GM21825 (cell line): ENCODE measurements around the gene ENPP7.

Experiments
- ATAC-seq: cut with Tn5 transposase; IDR thresholded peaks from one replicate; pipeline ENCODE4 v1.9.1; 2021; ENCODE audit warnings: mild to moderate bottlenecking, moderate library complexity; ENCODE audit not compliant: unreplicated experiment

Gene ENPP7, protein sequence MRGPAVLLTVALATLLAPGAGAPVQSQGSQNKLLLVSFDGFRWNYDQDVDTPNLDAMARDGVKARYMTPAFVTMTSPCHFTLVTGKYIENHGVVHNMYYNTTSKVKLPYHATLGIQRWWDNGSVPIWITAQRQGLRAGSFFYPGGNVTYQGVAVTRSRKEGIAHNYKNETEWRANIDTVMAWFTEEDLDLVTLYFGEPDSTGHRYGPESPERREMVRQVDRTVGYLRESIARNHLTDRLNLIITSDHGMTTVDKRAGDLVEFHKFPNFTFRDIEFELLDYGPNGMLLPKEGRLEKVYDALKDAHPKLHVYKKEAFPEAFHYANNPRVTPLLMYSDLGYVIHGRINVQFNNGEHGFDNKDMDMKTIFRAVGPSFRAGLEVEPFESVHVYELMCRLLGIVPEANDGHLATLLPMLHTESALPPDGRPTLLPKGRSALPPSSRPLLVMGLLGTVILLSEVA

DNA sequence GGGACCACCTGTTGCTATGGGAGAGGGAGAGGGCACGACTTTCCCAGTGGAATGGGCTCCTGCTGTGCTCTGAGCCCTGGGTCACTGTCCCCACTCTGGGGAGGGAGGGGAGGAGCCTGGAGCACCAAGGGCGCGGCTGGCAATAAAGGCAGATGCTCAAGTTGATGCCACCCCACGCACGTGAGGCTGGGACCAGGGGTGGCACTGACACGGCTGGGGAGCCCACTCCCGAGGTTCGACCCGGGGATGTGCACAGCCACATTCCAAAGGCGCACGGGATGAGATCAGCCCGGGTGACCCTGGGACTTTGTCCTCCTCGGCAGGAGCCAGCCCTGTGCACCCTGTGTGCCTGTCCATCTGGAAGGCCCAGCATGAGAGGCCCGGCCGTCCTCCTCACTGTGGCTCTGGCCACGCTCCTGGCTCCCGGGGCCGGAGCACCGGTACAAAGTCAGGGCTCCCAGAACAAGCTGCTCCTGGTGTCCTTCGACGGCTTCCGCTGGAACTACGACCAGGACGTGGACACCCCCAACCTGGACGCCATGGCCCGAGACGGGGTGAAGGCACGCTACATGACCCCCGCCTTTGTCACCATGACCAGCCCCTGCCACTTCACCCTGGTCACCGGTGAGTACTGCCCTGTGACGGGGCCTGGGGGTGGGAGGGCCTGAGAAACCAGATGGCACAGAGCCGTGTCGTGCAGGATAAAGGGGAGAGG, at the start of gene ENPP7:
TSS of gene ENPP7 (plus strand) at position 175 of the 715 bp plus-strand sequence. CDS start at position 372, 197 bp downstream.
- ATAC-seq: no peak

DNA sequence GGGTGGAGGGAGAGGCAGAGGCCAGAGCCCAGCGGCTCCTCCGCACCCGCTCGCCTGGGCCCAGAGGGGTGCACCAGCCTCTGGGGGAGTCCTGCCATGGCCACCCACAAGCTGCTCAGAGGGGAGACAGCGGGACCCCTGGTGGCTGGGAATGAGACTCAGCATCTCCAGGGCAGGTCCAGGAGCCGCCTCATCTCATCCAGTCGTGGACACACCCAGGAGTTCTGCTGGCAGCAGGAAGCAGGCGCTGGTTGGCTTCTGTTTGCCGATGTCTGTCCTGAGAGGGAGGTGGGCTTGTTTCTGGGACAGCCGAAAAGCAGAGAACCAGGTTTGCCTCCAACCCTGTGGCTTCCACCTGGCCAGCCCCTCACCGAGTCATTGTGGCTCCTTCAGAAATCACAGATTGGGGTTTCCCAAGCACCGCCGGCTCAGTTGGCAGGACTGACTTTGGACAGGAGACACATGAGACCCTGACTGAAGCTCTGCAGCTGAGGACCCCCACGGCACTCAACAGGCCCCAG, 49.6 kb upstream of the ENPP7 start:
- ATAC-seq: no peak

DNA sequence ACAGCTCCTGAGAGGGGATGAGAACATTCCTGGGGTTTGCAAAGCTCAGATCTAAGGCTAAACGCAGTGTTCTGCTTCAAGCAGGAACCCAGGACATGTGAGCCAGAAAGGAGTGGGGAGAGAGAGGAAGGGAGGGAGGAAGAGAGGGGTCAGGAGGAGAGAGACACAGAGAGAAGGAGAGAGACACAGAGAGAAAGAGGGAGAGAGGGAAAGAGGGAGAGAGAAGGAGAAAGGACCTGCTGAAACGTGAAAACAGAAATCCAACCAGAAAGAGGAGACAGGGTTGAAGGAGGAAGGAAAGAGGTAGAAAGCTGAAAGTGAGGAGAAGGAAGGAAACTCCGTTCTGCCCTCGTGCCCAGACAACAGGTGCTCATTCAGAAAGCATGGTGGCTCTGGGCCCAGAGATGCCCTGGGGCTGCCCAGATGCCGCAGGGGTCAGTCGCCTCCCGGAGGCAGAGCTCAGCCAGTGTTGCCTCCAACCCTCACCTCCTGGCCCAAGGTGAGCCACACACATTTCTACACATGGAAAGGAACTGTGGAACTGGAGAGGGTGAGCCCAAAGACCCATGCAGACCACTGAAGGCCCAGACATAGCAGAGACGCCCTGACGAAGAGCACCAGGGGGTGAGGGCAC, 49.0 kb upstream of the ENPP7 start:
- no peak for ATAC-seq

DNA sequence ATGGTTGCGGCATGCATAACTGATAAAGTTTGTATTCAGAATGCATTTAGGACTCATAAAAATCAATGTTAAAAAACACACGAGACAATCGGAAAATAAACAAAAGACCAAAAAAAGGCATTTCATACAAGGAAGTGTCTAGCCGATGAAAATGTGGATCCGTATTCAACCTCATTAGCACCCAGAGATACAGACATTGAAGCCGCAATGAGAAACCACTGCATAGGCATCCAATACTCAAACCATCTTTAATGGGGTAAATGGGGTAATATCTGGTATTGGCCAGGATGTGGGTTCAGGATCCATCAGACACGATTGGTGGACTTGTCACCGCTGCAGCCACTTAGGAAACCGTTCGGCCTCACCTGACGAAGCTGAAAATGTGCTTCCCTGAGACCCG, 47.4 kb upstream of the ENPP7 start:
- ATAC-seq: no peak

DNA sequence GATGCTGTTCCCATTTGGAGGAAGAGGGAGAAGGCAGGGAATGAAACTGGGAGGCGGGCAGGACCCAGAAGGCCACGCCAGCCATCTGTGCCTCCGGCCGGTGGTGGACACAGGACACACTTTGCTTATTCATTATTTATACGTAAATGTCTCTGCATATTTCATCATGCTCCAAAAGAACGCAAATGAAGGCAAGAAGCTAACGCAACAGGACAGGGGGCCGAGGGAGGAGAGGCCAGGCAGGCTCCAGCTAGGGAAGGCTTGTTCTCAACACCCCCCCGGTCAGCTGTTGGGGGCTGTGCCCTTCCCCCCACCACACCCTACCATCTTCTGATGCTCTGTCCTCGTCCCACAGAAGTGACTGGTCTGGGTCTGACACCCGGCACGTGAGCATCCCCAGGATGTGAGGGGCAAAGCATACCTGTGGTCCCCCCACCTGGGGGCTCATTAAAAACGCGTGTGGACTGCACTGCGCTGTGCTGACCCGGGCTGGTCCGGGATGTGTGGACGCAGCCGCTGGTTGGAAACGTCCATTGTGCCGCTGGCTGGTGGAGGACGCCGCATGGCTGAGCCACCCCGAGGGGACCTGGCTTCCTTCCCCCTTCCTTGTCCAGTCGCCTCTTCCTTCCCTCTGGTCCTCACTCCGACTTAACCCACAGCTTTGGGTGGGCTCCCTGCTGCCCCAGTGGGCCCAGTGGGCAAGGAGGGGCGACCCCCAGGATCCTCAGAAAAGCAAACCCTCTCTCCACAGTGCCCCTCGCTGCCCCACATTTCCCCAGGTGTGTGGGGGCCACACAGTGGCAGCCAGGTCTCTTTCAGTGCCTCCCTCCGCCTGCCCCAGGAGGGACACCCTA, 46.4 kb upstream of the ENPP7 start:
- no peak for ATAC-seq

DNA sequence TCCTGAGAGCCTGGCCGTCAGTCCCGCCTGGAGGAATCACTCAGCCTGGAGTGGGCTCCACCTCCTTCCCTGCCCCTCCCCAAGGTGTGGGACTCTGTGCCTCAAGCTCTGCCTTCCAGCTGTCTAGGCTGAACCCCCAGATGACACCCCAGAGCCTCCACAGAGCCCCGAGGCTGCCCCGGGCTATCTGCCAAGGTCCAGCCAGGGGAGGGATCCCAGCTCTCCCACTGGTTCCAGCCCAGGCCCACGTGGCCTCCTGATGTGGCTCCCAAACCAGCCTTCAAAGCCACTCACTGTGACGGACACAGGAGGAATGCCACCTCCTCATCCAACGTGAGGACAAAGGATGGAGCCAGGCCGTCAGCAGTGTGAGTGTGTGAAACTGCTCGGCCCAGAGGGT, 45.6 kb upstream of the ENPP7 start:
- ATAC-seq: no peak

DNA sequence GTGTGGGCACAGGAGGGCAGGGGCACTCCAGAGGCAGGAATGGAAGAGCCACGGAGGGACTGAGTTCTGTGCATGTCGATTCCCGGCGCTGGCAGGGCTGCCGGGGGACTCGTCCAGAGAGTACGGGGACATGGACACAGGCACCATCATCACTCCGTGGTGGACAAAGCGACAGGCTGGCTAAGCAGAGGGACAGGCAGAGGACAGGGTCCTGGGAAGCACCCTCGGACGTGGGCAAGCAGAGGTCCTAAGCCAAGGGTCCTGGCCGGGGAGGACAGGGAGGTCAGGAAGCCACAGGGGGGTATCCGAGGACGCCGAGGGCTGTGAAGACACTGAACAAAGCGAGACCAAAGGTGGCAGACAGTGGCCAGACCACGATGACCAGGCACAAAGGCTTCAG, 44.3 kb upstream of the ENPP7 start:
- no peak for ATAC-seq

DNA sequence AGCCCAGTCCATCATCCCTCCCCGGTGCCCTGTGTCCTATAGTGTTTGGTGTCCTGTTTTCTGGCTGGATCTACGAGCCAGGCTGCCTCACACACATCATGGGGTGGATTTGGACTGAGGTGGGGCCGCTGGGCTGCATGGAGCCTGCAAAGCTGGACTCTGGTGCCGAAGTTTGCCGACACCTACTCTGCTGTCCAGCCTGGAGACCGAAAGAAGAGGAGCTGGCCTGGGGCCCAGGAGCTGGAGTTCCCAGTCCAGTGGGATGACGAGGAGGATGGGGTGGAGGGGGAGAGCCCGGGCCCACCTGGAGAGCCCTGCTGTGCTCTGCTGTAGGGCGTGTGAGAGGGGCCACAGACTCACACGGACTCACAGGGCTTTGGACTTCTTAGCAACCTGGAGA, 40.3 kb upstream of the ENPP7 start:
- no peak for ATAC-seq

DNA sequence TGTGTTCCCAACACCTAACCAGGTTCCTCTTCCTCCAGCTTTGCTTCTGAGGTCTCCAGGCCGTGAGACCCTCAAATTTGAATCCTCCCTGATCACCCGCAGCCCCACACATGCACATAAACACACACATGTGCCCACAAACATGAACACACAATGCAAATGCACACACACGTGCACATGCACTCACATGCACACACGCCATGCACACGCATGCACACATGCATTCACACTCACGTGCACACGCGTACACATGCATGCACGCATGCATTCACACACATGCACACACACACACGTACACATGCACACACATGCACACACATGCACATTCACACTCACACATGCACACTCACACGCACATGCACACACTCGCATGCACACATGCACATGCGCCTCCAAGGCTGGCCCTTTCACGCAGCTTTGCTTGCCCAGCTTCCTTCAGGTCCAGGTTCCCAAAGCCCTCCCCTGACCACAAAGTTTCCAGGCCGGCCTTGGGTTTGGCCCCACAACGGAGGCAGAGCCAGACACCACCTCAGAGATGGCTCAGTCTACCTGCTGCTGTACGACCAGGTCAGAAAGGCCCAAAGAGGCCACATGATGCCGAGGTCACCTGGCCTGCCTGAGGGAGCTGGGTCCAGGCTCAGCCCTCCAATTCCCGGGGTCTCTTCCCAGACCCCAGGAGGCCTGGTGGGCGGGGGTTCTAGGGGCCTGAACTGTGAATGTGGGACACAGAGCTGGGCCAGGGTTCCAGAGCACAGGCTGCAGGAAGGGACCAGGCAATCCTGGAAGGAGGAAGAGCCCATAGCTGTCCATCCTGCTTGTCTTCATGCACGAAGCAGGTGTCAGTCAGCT, 39.5 kb upstream of the ENPP7 start:
- no peak for ATAC-seq

DNA sequence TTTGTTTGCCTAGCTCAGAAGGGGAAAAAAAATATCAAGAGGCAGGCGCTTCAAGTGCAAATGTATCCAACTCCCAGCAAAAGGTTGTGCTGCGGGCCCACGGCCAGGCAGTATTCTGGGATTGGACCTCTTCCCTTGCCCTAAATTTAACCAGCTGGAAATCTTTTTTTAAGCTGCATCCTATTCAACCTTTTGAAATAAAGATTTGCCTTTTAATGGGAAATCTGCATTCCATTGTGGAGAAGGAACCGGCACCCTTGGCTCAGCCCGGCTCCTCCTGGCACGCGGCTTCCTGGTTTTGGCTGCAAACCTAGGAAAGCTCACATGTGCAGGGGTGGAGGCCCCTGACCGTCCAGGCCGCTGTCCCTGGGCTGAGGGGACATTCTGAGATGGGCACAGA, 38.8 kb upstream of the ENPP7 start:
- ATAC-seq: no peak

DNA sequence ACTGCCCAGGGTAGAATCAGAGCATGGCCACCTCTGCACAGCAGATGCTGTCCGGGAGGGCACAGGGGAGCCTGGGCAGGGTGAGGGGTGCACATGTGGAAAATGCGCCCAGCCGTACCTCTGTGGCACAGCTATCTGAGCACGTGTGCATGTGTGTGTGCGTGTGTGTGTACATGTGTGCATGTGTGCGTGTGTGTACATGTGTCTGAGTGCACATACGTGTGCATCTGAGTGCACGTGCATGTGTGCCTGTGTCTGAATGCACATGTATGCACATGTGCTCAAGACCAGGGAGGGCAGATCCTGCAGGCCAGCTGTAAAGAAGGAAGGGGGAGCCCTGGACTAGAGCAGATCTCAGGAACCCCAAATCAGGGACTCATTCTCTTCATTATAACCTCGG, 37.3 kb upstream of the ENPP7 start:
- ATAC-seq: no peak

DNA sequence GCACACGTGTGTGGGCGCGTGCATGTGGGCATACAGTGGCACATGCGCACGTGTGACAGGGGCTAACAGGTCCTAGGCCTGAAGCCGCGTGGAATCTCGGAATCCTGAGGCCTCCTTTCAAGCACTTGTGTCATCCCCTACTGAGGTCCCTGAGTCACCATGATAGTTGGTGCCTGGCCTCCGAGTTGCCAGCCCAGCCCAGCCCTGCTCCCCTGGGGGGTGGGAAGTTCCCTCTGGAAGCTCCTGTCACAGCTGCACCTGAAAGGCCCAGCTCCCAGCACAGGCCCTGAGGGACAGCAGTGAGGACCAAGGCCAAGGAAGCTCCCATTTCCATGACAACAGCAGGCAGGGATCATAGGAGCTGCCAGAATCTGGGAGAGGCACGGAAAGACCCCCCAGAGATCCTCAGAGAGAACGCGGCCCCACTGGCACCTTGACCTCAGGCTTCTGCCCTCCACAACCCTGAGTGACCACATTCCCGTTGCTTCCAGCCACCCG, 35.4 kb upstream of the ENPP7 start:
- no peak for ATAC-seq

DNA sequence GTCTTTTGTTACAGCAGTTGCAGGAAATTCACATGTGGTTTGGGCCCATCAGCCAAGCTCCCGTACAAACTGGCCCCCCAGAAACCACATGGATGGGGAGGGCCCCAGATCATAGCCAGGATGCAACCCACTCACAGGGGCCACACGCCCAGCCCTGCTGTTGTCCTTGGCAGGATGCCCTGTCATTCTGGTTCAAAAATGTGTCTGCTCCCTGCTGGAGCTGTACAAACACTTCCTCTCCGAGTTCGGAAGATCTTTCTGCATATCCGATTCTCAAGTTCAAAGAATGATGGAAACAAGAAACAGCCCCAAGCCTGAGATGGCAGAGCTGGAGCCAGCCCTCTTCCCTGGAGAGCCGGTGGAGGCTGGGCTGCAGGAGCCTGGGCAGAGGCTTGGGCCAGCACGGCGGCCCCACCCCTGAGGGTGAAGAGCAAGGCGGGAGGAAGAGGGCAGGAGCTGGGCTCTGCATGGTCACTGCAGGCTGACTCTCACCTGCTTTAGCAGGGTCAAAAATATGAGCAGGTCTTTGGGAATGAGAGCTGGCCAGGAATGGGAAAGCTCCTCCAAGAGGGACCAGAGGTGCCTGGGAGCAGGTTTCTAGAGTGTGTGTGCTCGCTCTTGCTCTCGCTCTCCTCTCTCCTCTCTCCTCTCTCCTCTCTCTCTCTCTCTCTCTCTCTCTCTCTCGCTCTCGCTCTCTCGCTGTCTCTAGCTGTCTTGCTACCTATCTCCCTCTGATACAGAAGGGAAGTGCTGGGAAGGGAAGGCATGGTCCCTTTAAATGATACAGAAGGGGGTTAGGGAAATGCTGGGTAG, 34.7 kb upstream of the ENPP7 start:
- no peak for ATAC-seq

DNA sequence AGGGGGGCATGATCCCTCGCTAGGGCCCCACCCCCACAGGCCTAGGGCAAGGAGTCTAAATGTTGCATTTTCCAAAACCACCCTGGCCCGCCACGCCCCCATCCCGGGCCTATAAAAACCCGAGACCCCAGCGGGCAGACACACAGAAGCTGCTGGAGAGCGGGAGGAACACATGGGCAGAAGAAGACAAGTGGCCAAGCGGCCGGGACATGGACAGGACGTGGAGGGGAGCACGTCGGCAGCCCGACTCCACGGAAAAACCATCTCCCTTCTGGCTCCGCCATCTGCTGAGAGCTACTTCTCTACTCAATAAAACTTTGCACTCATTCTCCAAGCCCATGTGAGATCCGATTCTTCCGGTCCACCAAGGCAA, 34.1 kb upstream of the ENPP7 start:
- no peak for ATAC-seq

DNA sequence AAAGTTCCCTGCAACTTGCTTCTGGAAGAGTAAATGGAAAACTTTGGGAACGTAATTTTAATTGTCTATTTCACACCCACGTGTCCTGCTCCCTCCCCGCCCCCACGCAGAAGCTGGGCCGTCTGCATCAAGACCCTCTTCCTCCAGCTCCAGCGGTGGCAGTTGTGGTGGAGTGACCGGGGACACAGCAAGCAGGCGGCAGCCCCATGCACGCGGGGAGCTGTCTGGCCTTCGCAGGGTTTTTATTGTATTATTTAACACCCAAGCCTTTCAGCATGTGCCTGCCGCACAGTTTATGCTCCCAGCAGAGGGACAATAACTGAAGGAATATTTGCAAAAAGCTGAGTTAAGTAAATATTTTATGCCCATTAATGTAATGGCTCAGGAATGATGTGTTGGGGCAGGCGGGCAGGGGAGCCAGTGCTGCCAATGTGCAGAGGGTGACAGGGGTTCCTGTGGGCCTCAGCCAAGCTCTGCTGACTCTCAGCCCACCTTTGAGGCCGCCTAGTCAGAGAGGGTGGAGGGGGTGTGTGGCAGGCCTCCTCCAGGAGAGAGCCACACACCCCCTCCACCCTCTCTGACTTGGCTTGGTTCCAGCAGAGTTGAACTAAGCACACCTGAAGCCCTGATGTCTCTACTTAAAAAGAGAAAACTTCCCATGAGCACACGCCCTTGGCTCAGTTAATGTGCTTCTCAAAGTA, 32.4 kb upstream of the ENPP7 start:
- no peak for ATAC-seq

DNA sequence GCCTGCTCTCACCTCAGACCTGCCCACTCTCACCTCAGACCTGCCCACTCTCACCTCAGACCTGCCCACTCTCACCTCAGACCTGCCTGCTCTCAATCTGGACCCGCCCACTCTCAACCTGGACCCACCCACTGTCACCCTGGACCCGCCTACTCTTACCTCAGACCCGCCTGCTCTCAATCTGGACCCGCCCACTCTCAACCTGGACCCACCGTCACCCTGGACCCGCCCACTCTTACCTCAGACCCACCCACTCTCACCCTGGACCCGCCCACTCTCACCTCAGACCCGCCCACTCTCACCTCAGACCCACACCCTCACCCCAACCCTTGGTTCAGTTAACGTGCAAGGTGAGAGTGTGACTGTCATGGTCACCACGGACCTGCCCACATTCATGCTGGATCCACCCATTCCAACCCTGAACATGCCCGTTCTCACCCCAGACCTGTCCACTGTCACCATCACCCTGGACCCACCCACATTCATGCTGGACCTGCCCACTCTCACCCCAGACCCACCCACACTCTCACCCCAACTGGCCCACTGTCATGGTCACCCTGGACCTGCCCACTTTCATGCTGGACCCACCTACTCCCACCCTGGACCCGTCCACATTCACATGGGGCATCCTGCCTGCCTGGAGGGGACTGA, 31.2 kb upstream of the ENPP7 start:
- ATAC-seq: no peak

DNA sequence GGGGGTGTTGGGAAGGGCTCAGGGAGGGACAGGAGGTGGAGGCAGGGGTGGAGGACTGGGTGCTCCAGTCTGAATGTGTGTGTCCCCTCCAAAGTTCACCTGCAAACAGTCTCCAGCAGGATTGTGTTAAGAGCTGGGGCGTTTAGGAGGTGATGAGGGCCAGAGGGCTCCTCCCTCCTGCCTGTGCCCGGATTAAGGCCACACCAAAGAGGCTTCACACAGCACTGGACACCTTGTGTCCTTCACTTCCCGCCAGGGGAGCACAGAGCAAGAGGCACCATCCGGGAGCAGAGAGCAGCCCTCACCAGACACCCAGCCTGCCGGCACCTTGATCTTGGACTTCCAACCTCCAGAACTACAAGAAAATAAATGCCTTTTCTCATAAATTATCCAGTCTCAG, 30.2 kb upstream of the ENPP7 start:
- no peak for ATAC-seq

DNA sequence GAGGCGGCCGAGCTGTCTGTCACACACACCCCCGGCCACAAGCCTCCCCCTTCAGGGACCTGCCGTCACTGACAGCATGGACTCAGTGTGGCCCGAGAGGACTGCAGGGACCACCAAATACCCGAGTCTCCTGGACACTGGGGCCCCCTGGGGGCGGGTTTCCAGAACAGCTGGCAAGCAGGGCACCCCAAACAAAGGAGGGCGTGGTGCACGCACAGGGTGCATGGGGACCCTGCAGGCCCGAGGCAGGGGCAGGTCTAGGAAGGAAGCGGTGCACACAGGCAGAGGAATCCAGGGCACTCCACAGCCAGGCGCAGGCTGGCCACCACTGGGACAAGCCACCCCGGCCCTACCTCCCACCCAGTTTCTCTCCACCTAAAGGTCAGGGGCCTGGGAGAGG, 28.7 kb upstream of the ENPP7 start:
- ATAC-seq: no peak
